Mucosa of descending colon (tissue), 3 donors: ENCODE measurements around the gene ABTB2. TPM values are rescaled to one million over a fixed set of nuclear protein-coding genes. Genes with fewer than 3 reads are reported as not detected.

Experiments
- ATAC-seq: fragments of 200-7000 bp; cut with Tn5 transposase; one replicate; pipeline ENCODE4 v1.9.1; 2020; ENCODE audit warnings: mild to moderate bottlenecking, moderate library complexity
- DNase-seq, 3 donors: peaks; one replicate each; pipeline ENCODE4 v3.0.0-alpha.2; 2020
- H3K36me3 ChIP-seq: fragments of 200-600 bp; one replicate; pipeline ENCODE4 v1.8.0; 2021; ENCODE audit warnings: low read depth, mild to moderate bottlenecking
- H3K4me1 ChIP-seq: fragments of 200-600 bp; one replicate; pipeline ENCODE4 v1.8.0; 2021; ENCODE audit warnings: low read depth, mild to moderate bottlenecking
- H3K4me3 ChIP-seq: fragments of 200-600 bp; one replicate; pipeline ENCODE4 v1.8.0; 2021; ENCODE audit warnings: mild to moderate bottlenecking
- H3K9me3 ChIP-seq: fragments of 200-600 bp; one replicate; pipeline ENCODE4 v1.8.0; 2021; ENCODE audit warnings: mild to moderate bottlenecking
- CTCF ChIP-seq: fragments of 200-600 bp; IDR thresholded peaks from one replicate; pipeline ENCODE4 v1.8.0; 2022; ENCODE audit warnings: antibody characterized with exemption, mild to moderate bottlenecking
- intact Hi-C, 2 donors: fragments of 100-400 bp; cut with DNase I in 1 of 2; cut with micrococcal nuclease in 1 of 2; formaldehyde crosslinking; loops; one replicate each; pipeline versions ENCODE4 v1.11.0 to v1.11.1; 2022; cut with DNase I, micrococcal nuclease
- total RNA-seq, 3 donors: library from RNA; stranded (reverse); fragmentation: NEBNext Ultra II Directional in 2 of 3; extraction: Animal tissue kit (Norgen Biotek cat#: 25700) in 2 of 3; gene quantifications; one replicate each; pipeline versions ENCODE4 v1.2.1 to v1.2.4, GENCODE V29; 2021 to 2023
- donor health status: DM: no; HTN: no; CAD: no; lungs with moderate emphysema.
- donor health status: DM: no; HTN: no; CAD: no.
- donor health status: DM: no; HTN: yes; CAD: no.

The ABTB2 gene
- total RNA-seq, 3 donors from 2014 or later: 12.8 to 16.8 (median 14.3) TPM

- intact Hi-C loops: loop anchor here in 1 of 2 donors (5.0 kb wide), 1 partner anchor 358 kb away; no protein-coding TSS in a partner anchor
- Histone ChIP-seq H3K4me3 (no peak overlapping the region), H3K9me3 (no peaks in the 10 kb centered on the region), H3K4me1 (peaks cover 16% of the 10 kb centered on the region), H3K36me3 (no peaks in the 10 kb centered on the region)
- TF ChIP-seq CTCF: no peak
- ATAC-seq (no peak), DNase-seq (no peak)
Measured at GRCh38 chr11:34355726-34356125, 2.1 kb downstream of the ABTB2 start.

GRCh38 chr11:34354782-34355181, 3.0 kb downstream of the ABTB2 start:
- intact Hi-C loops: loop anchor here in 1 of 2 donors (5.0 kb wide), 1 partner anchor 357 kb away; no protein-coding TSS in a partner anchor
- no peak for DNase-seq
- TF ChIP-seq CTCF: no peak
- no peak for ATAC-seq
- no peaks in the 10 kb centered on the region for H3K36me3 ChIP-seq
- H3K4me1 ChIP-seq: peaks cover 16% of the 10 kb centered on the region
- no peaks in the 10 kb centered on the region for H3K9me3 ChIP-seq
- no peak overlapping the region for H3K4me3 ChIP-seq

GRCh38 chr11:34353881-34354280, 3.9 kb downstream of the ABTB2 start:
- DNase-seq (no peak), ATAC-seq (no peak)
- intact Hi-C loops: no loop called here
- no peaks in the 10 kb centered on the region for H3K9me3 ChIP-seq
- H3K4me1 ChIP-seq: peaks cover 16% of the 10 kb centered on the region
- TF ChIP-seq CTCF: no peak
- H3K36me3 ChIP-seq: no peaks in the 10 kb centered on the region
- H3K4me3 ChIP-seq: no peak overlapping the region

GRCh38 chr11:34351687-34352469, 5.9 kb downstream of the ABTB2 start:
- intact Hi-C loops: no loop called here
- ATAC-seq (peak; percentile 18), DNase-seq (no peak)
- Histone ChIP-seq H3K4me1 (peaks cover 4% of the 10 kb centered on the region), H3K9me3 (no peaks in the 10 kb centered on the region), H3K4me3 (no peak overlapping the region), H3K36me3 (no peaks in the 10 kb centered on the region)
- no peak for TF ChIP-seq CTCF

- H3K4me1 ChIP-seq: peaks cover 4% of the 10 kb centered on the region
- intact Hi-C loops: no loop called here
Measured at GRCh38 chr11:34351051-34351450, 6.8 kb downstream of the ABTB2 start.

More at GRCh38 chr11:34351051-34351450, 6.8 kb downstream of the ABTB2 start:
- Histone ChIP-seq H3K4me3 (no peak overlapping the region), H3K36me3 (no peaks in the 10 kb centered on the region), H3K9me3 (no peaks in the 10 kb centered on the region)
- ATAC-seq (no peak), DNase-seq (no peak)
- TF ChIP-seq CTCF: no peak
